ENCODE data around the gene C16orf74. TPM values are rescaled to one million over a fixed set of nuclear protein-coding genes. Genes with fewer than 3 reads are reported as not detected.

The C16orf74 gene
- total and polyA plus RNA-seq, 2 experiments from 2014 or later = 3.8 to 7.0 TPM

DNA sequence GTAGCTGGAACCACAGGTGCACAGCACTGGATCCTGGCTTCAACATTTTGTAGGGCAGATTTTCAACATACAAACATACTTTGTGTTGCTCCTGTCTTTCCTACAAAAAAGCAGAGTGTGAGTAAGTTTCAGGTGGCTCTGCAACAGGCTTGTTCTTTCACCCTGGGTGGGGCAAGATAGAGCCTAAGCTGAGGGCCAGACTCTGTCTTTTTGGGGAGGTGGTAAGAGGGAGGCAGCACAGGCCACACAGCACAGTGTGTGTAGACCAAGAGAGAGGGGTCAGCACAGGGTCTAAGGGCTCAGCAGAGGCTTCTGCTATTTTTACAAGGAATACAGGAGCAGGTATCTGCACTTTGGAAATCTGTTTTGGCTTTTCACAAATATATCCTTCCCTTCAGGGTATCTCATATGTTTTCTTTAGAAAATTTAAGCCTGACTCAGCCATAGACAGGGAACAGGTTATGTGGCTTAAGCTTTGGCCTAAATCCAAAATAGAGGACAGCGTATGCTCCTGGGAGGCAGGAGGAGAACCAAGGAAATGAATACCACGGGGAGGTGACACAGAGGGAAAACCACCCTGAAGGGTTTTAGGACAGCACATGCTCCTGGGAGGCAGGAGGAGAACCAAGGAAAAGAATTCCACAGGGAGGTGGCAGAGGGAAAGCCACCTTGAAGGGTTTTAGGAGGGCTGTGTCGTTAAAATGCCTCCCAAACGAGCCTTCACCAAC lies 26.9 kb upstream of the C16orf74 start:
- DNase-seq = peak; percentile 6
- Histone ChIP-seq H3K27ac (no peak overlapping the region), H3K79me2 (ENCODE audit: insufficient read depth) (0 out of 2 replicates have a peak, but pooled peaks cover 10% of the 10 kb centered on the region), H3K9ac (no peak overlapping the region), H2AFZ (no peak overlapping the region), H3K9me2 (ENCODE audit: insufficient read depth) (no peaks in the 10 kb centered on the region), H3K9me3 (ENCODE audit: low read depth) (no peaks in the 10 kb centered on the region), H3K27me3 (replicated peaks; ENCODE audit: insufficient read depth) (no peaks in the 10 kb centered on the region), H3K4me1 (ENCODE audit: insufficient read depth) (0 out of 2 replicates have a peak, but pooled peaks cover 3% of the 10 kb centered on the region), H3K4me2 (ENCODE audit: unreplicated experiment) (no peak overlapping the region), H3K4me3 (no peak overlapping the region), H4K20me1 (ENCODE audit: insufficient read depth) (no peaks in the 10 kb centered on the region), H3F3A (ENCODE audit: insufficient read depth) (no peaks in the 10 kb centered on the region), H3K36me3 (ENCODE audit: low read depth) (peaks cover 26% of the 10 kb centered on the region)
- in situ Hi-C loops (cut with MboI) = no loop called here
- WGBS, 2 experiments (ENCODE audit: low coverage in 1 of 2, low lambda C conversion rate in 2 of 2, missing lambda C conversion rate in 2 of 2) = 86 to 91% methylated on average over 4 of the region's 4 CpGs
- TF ChIP-seq EZH2phosphoT487 (IDR thresholded peaks at IDR 0.05; ENCODE audit: insufficient read depth, low read depth) (no peak), EZH2 (IDR thresholded peaks at IDR 0.05; ENCODE audit: insufficient read depth, poor library complexity, severe bottlenecking) (no peak)

DNA sequence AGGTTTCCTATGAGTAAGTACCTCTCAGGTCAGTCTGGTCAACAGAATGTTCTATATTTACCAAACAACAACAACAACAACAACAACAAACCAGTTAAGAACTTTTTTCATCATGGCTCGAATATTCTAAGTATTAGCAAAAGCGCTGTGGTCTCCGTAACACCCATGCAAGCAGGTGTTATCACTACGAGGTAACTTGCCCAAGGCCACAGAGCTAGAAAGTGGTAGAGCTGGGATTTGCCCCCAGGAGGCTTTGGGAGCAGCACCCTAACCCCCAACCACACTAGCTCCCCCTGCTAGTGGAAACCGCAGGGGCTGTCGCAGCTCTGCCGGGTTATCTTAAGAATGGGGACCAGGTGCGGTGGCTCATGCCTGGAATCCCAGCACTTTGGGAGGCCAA lies 23.9 kb upstream of the C16orf74 start:
- Histone ChIP-seq H3K4me1 (ENCODE audit: insufficient read depth) (no peaks in the 10 kb centered on the region), H3K27ac (no peak overlapping the region), H3K4me3 (no peak overlapping the region), H3K27me3 (replicated peaks; ENCODE audit: insufficient read depth) (no peaks in the 10 kb centered on the region), H3K9me2 (ENCODE audit: insufficient read depth) (no peaks in the 10 kb centered on the region), H2AFZ (no peak overlapping the region), H3K36me3 (ENCODE audit: low read depth) (peaks cover 17% of the 10 kb centered on the region), H3K4me2 (ENCODE audit: unreplicated experiment) (no peak overlapping the region), H3K9ac (no peak overlapping the region), H3F3A (ENCODE audit: insufficient read depth) (no peaks in the 10 kb centered on the region), H4K20me1 (ENCODE audit: insufficient read depth) (no peaks in the 10 kb centered on the region), H3K79me2 (ENCODE audit: insufficient read depth) (no peaks in the 10 kb centered on the region), H3K9me3 (ENCODE audit: low read depth) (no peaks in the 10 kb centered on the region)
- 97 to 98% methylated on average over 8 of the region's 8 CpGs for WGBS, 2 experiments (ENCODE audit: low coverage in 1 of 2, low lambda C conversion rate in 2 of 2, missing lambda C conversion rate in 2 of 2)
- in situ Hi-C loops (cut with MboI) = no loop called here
- no peak for TF ChIP-seq EZH2phosphoT487 (IDR thresholded peaks at IDR 0.05; ENCODE audit: insufficient read depth, low read depth)
- no peak for TF ChIP-seq EZH2 (IDR thresholded peaks at IDR 0.05; ENCODE audit: insufficient read depth, poor library complexity, severe bottlenecking)
- no peak for DNase-seq

DNA sequence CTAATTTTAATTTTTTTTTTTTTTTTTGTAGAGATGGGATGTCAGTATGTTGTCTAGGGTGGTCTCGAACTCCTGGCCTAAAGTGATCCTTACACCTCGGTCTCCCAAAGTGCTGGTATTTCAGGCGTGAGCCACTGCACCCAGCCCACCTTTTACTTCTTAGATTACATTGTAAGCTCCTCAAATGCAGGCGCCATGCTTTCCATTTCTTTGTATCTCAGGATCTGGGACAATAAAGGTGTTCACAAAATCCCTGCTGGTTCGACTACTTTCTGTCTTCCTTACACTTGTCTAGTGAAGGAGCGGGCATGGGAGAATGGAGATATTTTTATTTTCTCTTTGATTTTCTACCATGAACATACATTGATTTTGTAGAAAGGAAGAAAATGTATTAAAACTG lies 23.2 kb upstream of the C16orf74 start:
- 79 to 80% methylated on average over 6 of the region's 6 CpGs for WGBS, 2 experiments (ENCODE audit: low coverage in 1 of 2, low lambda C conversion rate in 2 of 2, missing lambda C conversion rate in 2 of 2)
- Histone ChIP-seq H3F3A (ENCODE audit: insufficient read depth) (no peaks in the 10 kb centered on the region), H3K27me3 (replicated peaks; ENCODE audit: insufficient read depth) (no peaks in the 10 kb centered on the region), H3K4me2 (ENCODE audit: unreplicated experiment) (no peak overlapping the region), H3K79me2 (ENCODE audit: insufficient read depth) (no peaks in the 10 kb centered on the region), H3K4me3 (no peak overlapping the region), H3K36me3 (ENCODE audit: low read depth) (peaks cover 10% of the 10 kb centered on the region), H3K9ac (no peak overlapping the region), H3K4me1 (ENCODE audit: insufficient read depth) (no peaks in the 10 kb centered on the region), H3K9me3 (ENCODE audit: low read depth) (no peaks in the 10 kb centered on the region), H3K9me2 (ENCODE audit: insufficient read depth) (no peaks in the 10 kb centered on the region), H3K27ac (no peak overlapping the region), H4K20me1 (ENCODE audit: insufficient read depth) (no peaks in the 10 kb centered on the region), H2AFZ (no peak overlapping the region)
- TF ChIP-seq EZH2phosphoT487 (IDR thresholded peaks at IDR 0.05; ENCODE audit: insufficient read depth, low read depth) = no peak
- no peak for TF ChIP-seq EZH2 (IDR thresholded peaks at IDR 0.05; ENCODE audit: insufficient read depth, poor library complexity, severe bottlenecking)
- in situ Hi-C loops (cut with MboI) = no loop called here
- no peak for DNase-seq

DNA sequence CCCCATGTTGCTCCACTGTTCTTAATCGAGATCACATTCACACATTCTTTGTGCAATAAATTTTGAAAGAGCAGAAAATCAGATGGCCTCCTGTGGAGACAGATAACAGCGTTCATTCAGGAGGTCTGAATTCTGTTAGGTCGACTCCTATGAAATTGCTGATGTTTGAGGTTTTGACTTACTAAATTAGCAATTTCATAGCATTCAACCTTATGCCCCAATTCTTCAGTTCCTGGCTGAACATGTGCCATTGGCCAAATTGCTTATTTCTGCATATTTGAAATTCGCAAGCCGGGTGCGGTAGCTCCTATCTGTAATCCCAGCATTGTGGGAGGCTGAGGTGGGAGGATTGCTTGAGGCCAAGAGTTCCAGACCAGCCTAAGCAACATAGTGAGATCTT lies 22.1 kb upstream of the C16orf74 start:
- H3F3A ChIP-seq (ENCODE audit: insufficient read depth) = no peaks in the 10 kb centered on the region
- H3K9me2 ChIP-seq (ENCODE audit: insufficient read depth) = no peaks in the 10 kb centered on the region
- H3K27me3 ChIP-seq (replicated peaks; ENCODE audit: insufficient read depth) = no peaks in the 10 kb centered on the region
- H3K27ac ChIP-seq = no peak overlapping the region
- H2AFZ ChIP-seq = no peak overlapping the region
- H3K9me3 ChIP-seq (ENCODE audit: low read depth) = no peaks in the 10 kb centered on the region
- 95 to 97% methylated on average over 6 of the region's 6 CpGs for WGBS, 2 experiments (ENCODE audit: low coverage in 1 of 2, low lambda C conversion rate in 2 of 2, missing lambda C conversion rate in 2 of 2)
- in situ Hi-C loops (cut with MboI) = no loop called here
- H3K4me3 ChIP-seq = no peak overlapping the region
- no peak overlapping the region for H3K9ac ChIP-seq
- TF ChIP-seq EZH2 (IDR thresholded peaks at IDR 0.05; ENCODE audit: insufficient read depth, poor library complexity, severe bottlenecking) = no peak
- no peak for TF ChIP-seq EZH2phosphoT487 (IDR thresholded peaks at IDR 0.05; ENCODE audit: insufficient read depth, low read depth)
- no peaks in the 10 kb centered on the region; the same call in 1 of the 2 replicates for H3K36me3 ChIP-seq (ENCODE audit: low read depth)
- no peak overlapping the region for H3K4me2 ChIP-seq (ENCODE audit: unreplicated experiment)
- no peaks in the 10 kb centered on the region for H3K79me2 ChIP-seq (ENCODE audit: insufficient read depth)
- no peak for DNase-seq
- H4K20me1 ChIP-seq (ENCODE audit: insufficient read depth) = no peaks in the 10 kb centered on the region
- peaks cover 3% of the 10 kb centered on the region; the same call in 1 of the 2 replicates for H3K4me1 ChIP-seq (ENCODE audit: insufficient read depth)

Data from GM23248 (cell line).